Sigmoid colon (tissue), 4 donors: Measurements from ENCODE around the gene DARS2.

Experiments
- POLR2AphosphoS5 ChIP-seq, 4 donors: sonication (generic); formaldehyde crosslinking; IDR thresholded peaks; one replicate each; pipeline ENCODE4 v1.6.1; 2017; ENCODE audit warnings: antibody characterized with exemption in 4 of 4
- TF ChIP-seq, protein P1 (sequence below), 4 experiments: fragments of 450-650 bp in 3 of 4; fragments of 200-600 bp in 1 of 4; IDR thresholded peaks; one replicate each; pipeline ENCODE4 v1.5.1; 2016 to 2019; ENCODE audit warnings: antibody characterized with exemption in 4 of 4, mild to moderate bottlenecking in 3 of 4, moderate library complexity in 2 of 4

DNA sequence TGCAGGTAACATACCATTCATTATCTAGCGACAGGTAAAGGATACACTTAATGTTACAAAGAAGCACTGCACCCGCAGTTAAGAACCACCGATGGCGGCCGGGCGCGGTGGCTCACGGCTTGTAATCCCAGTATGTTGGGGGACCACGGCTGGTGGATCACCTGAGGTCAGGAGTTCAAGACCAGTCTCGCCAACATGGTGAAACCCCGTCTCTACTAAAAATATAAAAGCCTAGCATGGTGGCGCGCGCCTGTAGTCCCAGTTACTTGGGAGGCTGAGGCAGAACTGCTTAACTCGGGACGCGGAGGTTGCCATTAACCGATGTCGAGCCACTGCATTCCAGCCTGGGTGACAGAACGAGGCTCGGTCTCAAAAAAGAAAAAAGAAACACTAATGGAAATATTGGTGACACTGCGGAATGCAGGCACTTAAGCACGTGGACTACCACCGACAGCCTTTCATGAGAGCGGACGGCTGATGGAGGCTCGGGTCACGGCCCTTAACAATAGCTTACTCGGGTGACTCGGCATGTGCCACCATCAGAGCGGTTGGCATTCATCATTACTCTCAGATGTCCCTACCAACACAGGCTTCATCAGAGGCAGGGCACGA lies 42.8 kb downstream of the DARS2 start:
- TF ChIP-seq, protein P1, sequence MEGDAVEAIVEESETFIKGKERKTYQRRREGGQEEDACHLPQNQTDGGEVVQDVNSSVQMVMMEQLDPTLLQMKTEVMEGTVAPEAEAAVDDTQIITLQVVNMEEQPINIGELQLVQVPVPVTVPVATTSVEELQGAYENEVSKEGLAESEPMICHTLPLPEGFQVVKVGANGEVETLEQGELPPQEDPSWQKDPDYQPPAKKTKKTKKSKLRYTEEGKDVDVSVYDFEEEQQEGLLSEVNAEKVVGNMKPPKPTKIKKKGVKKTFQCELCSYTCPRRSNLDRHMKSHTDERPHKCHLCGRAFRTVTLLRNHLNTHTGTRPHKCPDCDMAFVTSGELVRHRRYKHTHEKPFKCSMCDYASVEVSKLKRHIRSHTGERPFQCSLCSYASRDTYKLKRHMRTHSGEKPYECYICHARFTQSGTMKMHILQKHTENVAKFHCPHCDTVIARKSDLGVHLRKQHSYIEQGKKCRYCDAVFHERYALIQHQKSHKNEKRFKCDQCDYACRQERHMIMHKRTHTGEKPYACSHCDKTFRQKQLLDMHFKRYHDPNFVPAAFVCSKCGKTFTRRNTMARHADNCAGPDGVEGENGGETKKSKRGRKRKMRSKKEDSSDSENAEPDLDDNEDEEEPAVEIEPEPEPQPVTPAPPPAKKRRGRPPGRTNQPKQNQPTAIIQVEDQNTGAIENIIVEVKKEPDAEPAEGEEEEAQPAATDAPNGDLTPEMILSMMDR (IDR thresholded peaks at IDR 0.05): no peak
- TF ChIP-seq POLR2AphosphoS5 (IDR thresholded peaks at IDR 0.05): no peak
